ENCODE data around the gene SLC66A2.

GRCh38 chr18:79869591-79870300 is 81.7 kb downstream of the SLC66A2 start:
- TF ChIP-seq POLR2A (IDR thresholded peaks at IDR 0.05) (no peak), CTCF (IDR thresholded peaks at IDR 0.05) (no peak)

Measured in sigmoid colon (tissue), 3 donors.